Smooth muscle cell (in vitro differentiated cells): ENCODE data around the gene UTY. TPM values are rescaled to one million over a fixed set of nuclear protein-coding genes. Genes with fewer than 3 reads are reported as not detected.

Source experiments
- DNase-seq: peaks from one replicate; lab custom pipeline; 2025; ENCODE audit not compliant: unreplicated experiment; lab: John Stamatoyannopoulos, UW
- H2AFZ ChIP-seq: fragments of 200-600 bp; sonication (generic); 2 replicates; pipeline ENCODE4 v1.6.0; 2016; ENCODE audit warnings: antibody characterized with exemption, low read depth, mild to moderate bottlenecking
- H3F3A ChIP-seq: fragments of 200-600 bp; sonication (generic); 2 replicates; pipeline ENCODE4 v1.6.0; 2017; ENCODE audit warnings: antibody characterized with exemption, low read depth
- H3K27ac ChIP-seq: fragments of 200-600 bp; sonication (generic); 2 replicates; pipeline ENCODE4 v1.5.1; 2016; ENCODE audit warnings: low read depth, mild to moderate bottlenecking
- H3K27me3 ChIP-seq: fragments of 200-600 bp; sonication (generic); 2 replicates; pipeline ENCODE4 v1.6.1; 2016; ENCODE audit warnings: low read depth, mild to moderate bottlenecking
- H3K36me3 ChIP-seq: fragments of 200-600 bp; sonication (generic); 2 replicates; pipeline ENCODE4 v1.5.1; 2016; ENCODE audit warnings: low read depth
- H3K4me1 ChIP-seq: fragments of 200-600 bp; sonication (generic); 2 replicates; pipeline ENCODE4 v1.5.1; 2016; ENCODE audit warnings: low read depth
- H3K4me2 ChIP-seq: fragments of 200-600 bp; sonication (generic); 2 replicates; pipeline ENCODE4 v1.6.0; 2016; ENCODE audit warnings: mild to moderate bottlenecking
- H3K4me3 ChIP-seq: fragments of 200-600 bp; sonication (generic); 2 replicates; pipeline ENCODE4 v1.5.1; 2016; ENCODE audit warnings: mild to moderate bottlenecking
- H3K79me2 ChIP-seq: fragments of 200-600 bp; sonication (generic); 2 replicates; pipeline ENCODE4 v1.6.0; 2016; ENCODE audit warnings: low read depth, mild to moderate bottlenecking
- H3K9ac ChIP-seq: fragments of 200-600 bp; sonication (generic); 2 replicates; pipeline ENCODE4 v1.6.0; 2016; ENCODE audit warnings: low read depth
- H3K9me3 ChIP-seq: fragments of 200-600 bp; sonication (generic); replicated peaks from 2 replicates; pipeline ENCODE4 v1.5.1; 2016; ENCODE audit warnings: low read depth
- H4K20me1 ChIP-seq: fragments of 200-600 bp; sonication (generic); 2 replicates; pipeline ENCODE4 v1.6.0; 2016; ENCODE audit warnings: low read depth
- WGBS: methylation state at CpG from one replicate; pipeline ENCODE4 v1.1.7; 2016; ENCODE audit warnings: low lambda C conversion rate; 5-methylcytosine and 5-hydroxymethylcytosine counted together
- polyA plus RNA-seq: library from polyadenylated mRNA; unstranded; fragments of >200 nt; fragmentation: Nextera tagmentation; extraction: Ambion mirVana; gene quantifications from 2 replicates; pipeline ENCODE4 v1.2.1, GENCODE V29; 2016
- total RNA-seq: library from RNA; depleted of rRNA; stranded (reverse); fragments of >200 nt; gene quantifications from 2 replicates; pipeline ENCODE4 v1.2.3, GENCODE V29; 2014
- TF ChIP-seq, protein P1 (sequence below): fragments of 200-600 bp; sonication (generic); IDR thresholded peaks from 2 replicates; pipeline ENCODE4 v1.5.1; 2017; ENCODE audit warnings: borderline replicate concordance, mild to moderate bottlenecking, antibody characterized with exemption; ENCODE audit not compliant: insufficient read depth, poor library complexity, severe bottlenecking

Gene UTY
- total and polyA plus RNA-seq, 2 experiments from 2014 or later = not detected

DNA sequence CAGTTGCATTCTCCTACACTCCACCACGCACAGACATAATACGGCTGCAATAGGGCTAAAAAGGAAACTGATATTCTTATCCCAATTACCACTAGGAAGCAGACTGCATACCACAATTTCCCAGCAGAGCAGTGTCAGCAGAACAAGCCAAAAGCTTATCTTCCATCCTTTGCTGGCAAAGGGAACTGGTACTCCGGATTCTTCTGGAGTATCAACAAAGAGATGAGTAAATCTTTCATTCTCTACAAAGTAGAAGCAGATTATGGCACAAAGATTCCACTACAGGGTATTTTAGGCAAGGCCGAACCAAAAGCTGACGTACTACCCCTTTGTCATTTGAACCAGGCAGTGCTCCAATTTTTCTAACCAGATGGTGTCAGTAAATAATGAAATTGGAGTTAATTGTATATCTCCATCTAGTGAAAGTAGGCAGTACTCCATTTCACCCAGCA, 56.5 kb downstream of the UTY start:
- H3K27me3 ChIP-seq = no peaks in the 10 kb centered on the region
- H3K27ac ChIP-seq = no peak overlapping the region
- no peak overlapping the region for H3K4me3 ChIP-seq
- H3K36me3 ChIP-seq = no peaks in the 10 kb centered on the region
- H3K9ac ChIP-seq = no peak overlapping the region
- H3K4me1 ChIP-seq = no peaks in the 10 kb centered on the region
- no peaks in the 10 kb centered on the region for H3K9me3 ChIP-seq
- H2AFZ ChIP-seq = no peak overlapping the region
- H3F3A ChIP-seq = no peaks in the 10 kb centered on the region
- no peaks in the 10 kb centered on the region for H4K20me1 ChIP-seq
- DNase-seq = no peak
- no peaks in the 10 kb centered on the region for H3K79me2 ChIP-seq
- no peak overlapping the region for H3K4me2 ChIP-seq
- TF ChIP-seq, protein P1, sequence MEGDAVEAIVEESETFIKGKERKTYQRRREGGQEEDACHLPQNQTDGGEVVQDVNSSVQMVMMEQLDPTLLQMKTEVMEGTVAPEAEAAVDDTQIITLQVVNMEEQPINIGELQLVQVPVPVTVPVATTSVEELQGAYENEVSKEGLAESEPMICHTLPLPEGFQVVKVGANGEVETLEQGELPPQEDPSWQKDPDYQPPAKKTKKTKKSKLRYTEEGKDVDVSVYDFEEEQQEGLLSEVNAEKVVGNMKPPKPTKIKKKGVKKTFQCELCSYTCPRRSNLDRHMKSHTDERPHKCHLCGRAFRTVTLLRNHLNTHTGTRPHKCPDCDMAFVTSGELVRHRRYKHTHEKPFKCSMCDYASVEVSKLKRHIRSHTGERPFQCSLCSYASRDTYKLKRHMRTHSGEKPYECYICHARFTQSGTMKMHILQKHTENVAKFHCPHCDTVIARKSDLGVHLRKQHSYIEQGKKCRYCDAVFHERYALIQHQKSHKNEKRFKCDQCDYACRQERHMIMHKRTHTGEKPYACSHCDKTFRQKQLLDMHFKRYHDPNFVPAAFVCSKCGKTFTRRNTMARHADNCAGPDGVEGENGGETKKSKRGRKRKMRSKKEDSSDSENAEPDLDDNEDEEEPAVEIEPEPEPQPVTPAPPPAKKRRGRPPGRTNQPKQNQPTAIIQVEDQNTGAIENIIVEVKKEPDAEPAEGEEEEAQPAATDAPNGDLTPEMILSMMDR = no peak
- WGBS = no CpG with 5 or more reads among the region's 5 CpGs

DNA sequence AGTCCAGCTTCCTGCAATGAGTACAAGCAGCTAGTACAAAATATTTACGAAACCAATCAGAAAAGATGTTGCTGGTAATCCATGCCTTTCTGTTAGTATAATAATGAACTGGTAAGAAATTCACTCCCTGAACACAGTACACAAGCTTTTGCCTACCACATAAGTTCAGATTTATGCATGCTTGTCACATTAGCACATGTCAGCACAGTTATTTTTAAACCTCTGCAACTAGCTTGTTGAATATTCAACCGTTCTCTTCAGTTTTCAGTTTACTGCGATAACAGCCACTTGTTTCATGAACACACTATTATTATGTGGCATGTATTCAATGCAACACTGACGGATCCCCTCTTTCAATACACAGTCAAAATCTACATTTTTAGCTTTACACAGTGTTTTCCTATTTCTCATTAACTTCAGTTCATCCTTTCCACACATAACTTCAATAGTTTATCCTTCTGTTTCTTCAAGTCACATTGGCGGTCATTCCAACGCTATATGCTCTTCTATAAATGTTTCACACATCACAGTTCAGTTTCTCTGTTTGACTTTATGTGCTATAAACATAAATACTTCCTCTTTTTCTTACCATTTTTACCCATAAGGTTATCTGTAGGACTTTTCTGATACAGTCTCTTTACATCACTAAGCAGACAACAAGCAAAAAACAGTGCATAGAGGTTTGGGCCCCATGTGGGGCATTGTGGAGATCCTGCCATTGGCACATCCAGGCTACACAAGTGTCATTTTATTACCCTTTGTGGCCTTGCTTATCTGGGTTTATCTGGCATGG, 62.8 kb downstream of the UTY start:
- Histone ChIP-seq H3K4me3 (no peak overlapping the region), H3F3A (no peaks in the 10 kb centered on the region), H3K27me3 (no peaks in the 10 kb centered on the region), H3K79me2 (no peaks in the 10 kb centered on the region), H2AFZ (no peak overlapping the region), H4K20me1 (no peaks in the 10 kb centered on the region), H3K4me2 (no peak overlapping the region), H3K9ac (no peak overlapping the region), H3K4me1 (no peaks in the 10 kb centered on the region), H3K36me3 (no peaks in the 10 kb centered on the region), H3K27ac (no peak overlapping the region), H3K9me3 (no peaks in the 10 kb centered on the region)
- TF ChIP-seq, protein P1 = no peak
- no CpG with 5 or more reads among the region's 6 CpGs for WGBS
- no peak for DNase-seq

DNA sequence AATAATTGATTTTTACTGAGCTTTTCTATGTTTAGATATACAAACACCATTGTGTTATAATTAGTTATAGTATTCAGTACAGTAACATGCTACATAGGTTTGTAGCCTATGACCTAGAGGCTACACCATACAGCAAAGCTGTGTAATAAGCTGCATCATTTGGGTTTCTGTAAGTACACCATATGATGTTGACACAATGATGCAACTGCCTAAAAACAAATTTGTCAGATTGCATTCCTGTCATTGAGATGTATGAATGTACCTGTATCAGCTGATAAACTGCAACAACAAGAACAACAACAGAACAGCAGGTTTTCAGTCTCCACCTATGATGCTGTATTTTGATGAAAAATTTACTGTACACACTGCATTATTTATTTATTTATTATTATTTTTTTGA, 64.3 kb downstream of the UTY start:
- no peaks in the 10 kb centered on the region for H3K36me3 ChIP-seq
- no peaks in the 10 kb centered on the region for H3K79me2 ChIP-seq
- TF ChIP-seq, protein P1 = no peak
- no peak for DNase-seq
- H3K9ac ChIP-seq = no peak overlapping the region
- H3K9me3 ChIP-seq = no peaks in the 10 kb centered on the region
- no peaks in the 10 kb centered on the region for H3K27me3 ChIP-seq
- no peak overlapping the region for H2AFZ ChIP-seq
- no peaks in the 10 kb centered on the region for H3K4me1 ChIP-seq
- no peaks in the 10 kb centered on the region for H3F3A ChIP-seq
- H3K4me3 ChIP-seq = no peak overlapping the region
- H3K27ac ChIP-seq = no peak overlapping the region
- H3K4me2 ChIP-seq = no peak overlapping the region
- H4K20me1 ChIP-seq = no peaks in the 10 kb centered on the region

DNA sequence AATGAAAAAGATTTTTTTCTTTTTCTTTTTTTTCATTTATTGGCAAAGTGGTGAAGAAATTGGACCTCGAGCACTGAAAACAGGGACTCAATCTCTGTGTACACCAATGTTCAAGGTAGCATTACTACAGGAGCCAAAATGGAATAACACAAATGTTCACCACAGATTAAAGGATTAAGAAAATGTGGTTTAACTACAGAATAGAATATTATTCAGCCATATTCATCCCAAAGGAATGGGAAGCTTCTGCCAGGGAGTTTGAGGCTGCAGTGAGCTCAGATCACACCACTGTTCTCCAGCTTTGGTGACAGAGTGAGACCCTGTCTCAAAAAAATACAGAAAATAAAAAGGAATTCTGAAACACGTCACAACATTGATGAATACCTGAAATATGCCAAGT, 81.0 kb downstream of the UTY start:
- no peak overlapping the region for H3K4me2 ChIP-seq
- H3F3A ChIP-seq = no peaks in the 10 kb centered on the region
- H3K4me1 ChIP-seq = no peaks in the 10 kb centered on the region
- no peaks in the 10 kb centered on the region for H3K9me3 ChIP-seq
- H2AFZ ChIP-seq = no peak overlapping the region
- H4K20me1 ChIP-seq = no peaks in the 10 kb centered on the region
- no peak overlapping the region for H3K27ac ChIP-seq
- no peak overlapping the region for H3K4me3 ChIP-seq
- TF ChIP-seq, protein P1 = no peak
- no CpG with 5 or more reads among the region's 2 CpGs for WGBS
- no peaks in the 10 kb centered on the region for H3K36me3 ChIP-seq
- no peak overlapping the region for H3K9ac ChIP-seq
- no peaks in the 10 kb centered on the region for H3K27me3 ChIP-seq
- no peak for DNase-seq
- no peaks in the 10 kb centered on the region for H3K79me2 ChIP-seq
